HepG2 (cell line): Measurements from ENCODE around the gene VSTM4.

Experiments
- CTCF ChIP-seq: sonication (generic); formaldehyde crosslinking; IDR thresholded peaks from 2 replicates; pipeline ENCODE4 v1.5.0; 2020; ENCODE audit warnings: mild to moderate bottlenecking, missing genetic modification reagents, moderate library complexity
- HIC2 ChIP-seq: sonication (generic); formaldehyde crosslinking; IDR thresholded peaks from 2 replicates; pipeline ENCODE4 v1.9.0; 2022; ENCODE audit warnings: low read depth, missing genetic modification reagents
- MAX ChIP-seq: IDR thresholded peaks from 2 replicates; pipeline ENCODE4 v1.6.1; 2012; ENCODE audit warnings: inconsistent platforms
- THRA ChIP-seq: sonication (generic); formaldehyde crosslinking; IDR thresholded peaks from 2 replicates; pipeline ENCODE4 v1.4.0; 2020; ENCODE audit warnings: missing genetic modification reagents, borderline replicate concordance
- ZNF598 ChIP-seq: sonication (generic); formaldehyde crosslinking; IDR thresholded peaks from 2 replicates; pipeline ENCODE4 v1.5.1; 2020; ENCODE audit warnings: mild to moderate bottlenecking, missing genetic modification reagents, borderline replicate concordance
- ZXDC ChIP-seq: sonication (generic); formaldehyde crosslinking; IDR thresholded peaks from 2 replicates; pipeline ENCODE4 v1.5.0; 2020; ENCODE audit warnings: mild to moderate bottlenecking, missing genetic modification reagents

- TF ChIP-seq HIC2 (CRISPR knock-in tag), result no peak
- no peak for TF ChIP-seq MAX
- no peak for TF ChIP-seq ZXDC (CRISPR knock-in tag)
- no peak for TF ChIP-seq THRA (CRISPR knock-in tag)
- TF ChIP-seq CTCF, result no peak
- no peak for TF ChIP-seq ZNF598 (CRISPR knock-in tag)
Observed at GRCh38 chr10:49057231-49057880, 58.0 kb downstream of the VSTM4 start.
